ENCODE results near the gene TICRR.

TICRR gene

GRCh38 chr15:89566181-89566580 is 9.1 kb upstream of the TICRR start:
- H3K27ac ChIP-seq (replicated peaks): no peak overlapping the region
- no peak overlapping the region for H3K4me3 ChIP-seq (replicated peaks; ENCODE audit: insufficient read depth, low read length)
- TF ChIP-seq POLR2AphosphoS5 (IDR thresholded peaks at IDR 0.05; ENCODE audit: low read depth) (no peak), SPI1 (IDR thresholded peaks at IDR 0.05; ENCODE audit: borderline replicate concordance, low read depth) (no peak), GABPA (IDR thresholded peaks at IDR 0.05; ENCODE audit: low read depth) (no peak)
- TF ChIP-seq, protein P1, sequence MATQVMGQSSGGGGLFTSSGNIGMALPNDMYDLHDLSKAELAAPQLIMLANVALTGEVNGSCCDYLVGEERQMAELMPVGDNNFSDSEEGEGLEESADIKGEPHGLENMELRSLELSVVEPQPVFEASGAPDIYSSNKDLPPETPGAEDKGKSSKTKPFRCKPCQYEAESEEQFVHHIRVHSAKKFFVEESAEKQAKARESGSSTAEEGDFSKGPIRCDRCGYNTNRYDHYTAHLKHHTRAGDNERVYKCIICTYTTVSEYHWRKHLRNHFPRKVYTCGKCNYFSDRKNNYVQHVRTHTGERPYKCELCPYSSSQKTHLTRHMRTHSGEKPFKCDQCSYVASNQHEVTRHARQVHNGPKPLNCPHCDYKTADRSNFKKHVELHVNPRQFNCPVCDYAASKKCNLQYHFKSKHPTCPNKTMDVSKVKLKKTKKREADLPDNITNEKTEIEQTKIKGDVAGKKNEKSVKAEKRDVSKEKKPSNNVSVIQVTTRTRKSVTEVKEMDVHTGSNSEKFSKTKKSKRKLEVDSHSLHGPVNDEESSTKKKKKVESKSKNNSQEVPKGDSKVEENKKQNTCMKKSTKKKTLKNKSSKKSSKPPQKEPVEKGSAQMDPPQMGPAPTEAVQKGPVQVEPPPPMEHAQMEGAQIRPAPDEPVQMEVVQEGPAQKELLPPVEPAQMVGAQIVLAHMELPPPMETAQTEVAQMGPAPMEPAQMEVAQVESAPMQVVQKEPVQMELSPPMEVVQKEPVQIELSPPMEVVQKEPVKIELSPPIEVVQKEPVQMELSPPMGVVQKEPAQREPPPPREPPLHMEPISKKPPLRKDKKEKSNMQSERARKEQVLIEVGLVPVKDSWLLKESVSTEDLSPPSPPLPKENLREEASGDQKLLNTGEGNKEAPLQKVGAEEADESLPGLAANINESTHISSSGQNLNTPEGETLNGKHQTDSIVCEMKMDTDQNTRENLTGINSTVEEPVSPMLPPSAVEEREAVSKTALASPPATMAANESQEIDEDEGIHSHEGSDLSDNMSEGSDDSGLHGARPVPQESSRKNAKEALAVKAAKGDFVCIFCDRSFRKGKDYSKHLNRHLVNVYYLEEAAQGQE (IDR thresholded peaks at IDR 0.05; ENCODE audit: insufficient replicate concordance, low read depth): no peak
- TF ChIP-seq, protein P2, sequence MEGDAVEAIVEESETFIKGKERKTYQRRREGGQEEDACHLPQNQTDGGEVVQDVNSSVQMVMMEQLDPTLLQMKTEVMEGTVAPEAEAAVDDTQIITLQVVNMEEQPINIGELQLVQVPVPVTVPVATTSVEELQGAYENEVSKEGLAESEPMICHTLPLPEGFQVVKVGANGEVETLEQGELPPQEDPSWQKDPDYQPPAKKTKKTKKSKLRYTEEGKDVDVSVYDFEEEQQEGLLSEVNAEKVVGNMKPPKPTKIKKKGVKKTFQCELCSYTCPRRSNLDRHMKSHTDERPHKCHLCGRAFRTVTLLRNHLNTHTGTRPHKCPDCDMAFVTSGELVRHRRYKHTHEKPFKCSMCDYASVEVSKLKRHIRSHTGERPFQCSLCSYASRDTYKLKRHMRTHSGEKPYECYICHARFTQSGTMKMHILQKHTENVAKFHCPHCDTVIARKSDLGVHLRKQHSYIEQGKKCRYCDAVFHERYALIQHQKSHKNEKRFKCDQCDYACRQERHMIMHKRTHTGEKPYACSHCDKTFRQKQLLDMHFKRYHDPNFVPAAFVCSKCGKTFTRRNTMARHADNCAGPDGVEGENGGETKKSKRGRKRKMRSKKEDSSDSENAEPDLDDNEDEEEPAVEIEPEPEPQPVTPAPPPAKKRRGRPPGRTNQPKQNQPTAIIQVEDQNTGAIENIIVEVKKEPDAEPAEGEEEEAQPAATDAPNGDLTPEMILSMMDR (IDR thresholded peaks at IDR 0.05; ENCODE audit: insufficient read depth, low read length): no peak
- DNase-seq (ENCODE audit: low read depth in 1 of 2, low spot score in 1 of 2): no peak
- H3K27me3 ChIP-seq (ENCODE audit: insufficient read depth, poor library complexity, severe bottlenecking): no peaks in the 10 kb centered on the region

DNA sequence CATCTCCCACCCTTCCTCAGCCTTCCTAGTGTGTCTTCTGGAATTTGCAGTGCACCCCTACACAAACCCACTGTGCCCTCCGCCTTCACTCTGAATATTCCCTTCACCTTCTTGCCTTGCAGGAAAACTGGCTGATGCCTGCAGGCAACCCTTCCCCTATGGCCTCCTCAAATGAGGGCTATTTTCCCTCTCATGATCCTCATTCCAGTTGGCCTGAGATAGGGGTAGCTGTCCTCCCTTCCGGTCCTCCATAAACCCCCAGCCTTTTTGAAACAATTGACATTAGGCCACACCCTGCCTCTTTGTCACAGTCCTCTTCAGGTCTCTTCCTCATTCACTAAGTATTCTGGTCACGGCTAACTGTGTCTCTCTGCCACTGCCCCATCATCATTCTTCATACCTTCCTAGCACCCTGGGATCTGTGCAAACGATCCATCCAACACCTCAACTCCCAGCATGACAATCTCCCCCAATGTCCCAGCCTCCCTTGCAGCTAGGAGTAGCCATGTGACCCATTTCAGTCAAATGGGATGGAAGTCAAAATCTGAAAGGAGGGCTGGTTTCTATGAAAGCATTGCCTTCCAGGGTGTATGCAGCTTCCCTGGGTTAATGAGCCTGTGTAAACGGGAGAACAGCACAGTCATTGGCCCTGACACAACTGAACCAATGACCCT is 8.5 kb upstream of the TICRR start:
- H3K4me3 ChIP-seq (replicated peaks; ENCODE audit: insufficient read depth, low read length): no peak overlapping the region
- TF ChIP-seq GABPA (IDR thresholded peaks at IDR 0.05; ENCODE audit: low read depth) (no peak), POLR2AphosphoS5 (IDR thresholded peaks at IDR 0.05; ENCODE audit: low read depth) (no peak), SPI1 (IDR thresholded peaks at IDR 0.05; ENCODE audit: borderline replicate concordance, low read depth) (no peak)
- TF ChIP-seq, protein P1 (IDR thresholded peaks at IDR 0.05; ENCODE audit: insufficient replicate concordance, low read depth): no peak
- TF ChIP-seq, protein P2 (IDR thresholded peaks at IDR 0.05; ENCODE audit: insufficient read depth, low read length): no peak
- H3K27me3 ChIP-seq (ENCODE audit: insufficient read depth, poor library complexity, severe bottlenecking): no peaks in the 10 kb centered on the region
- no peak overlapping the region for H3K27ac ChIP-seq (replicated peaks)
- no peak for DNase-seq (ENCODE audit: low read depth in 1 of 2, low spot score in 1 of 2)

GRCh38 chr15:89569090-89569745 is 6.1 kb upstream of the TICRR start:
- Histone ChIP-seq H3K4me3 (replicated peaks; ENCODE audit: insufficient read depth, low read length) (no peak overlapping the region), H3K27ac (replicated peaks) (no peak overlapping the region), H3K27me3 (ENCODE audit: insufficient read depth, poor library complexity, severe bottlenecking) (no peaks in the 10 kb centered on the region)
- DNase-seq (ENCODE audit: low read depth in 1 of 2, low spot score in 1 of 2): no peak
- TF ChIP-seq SPI1 (IDR thresholded peaks at IDR 0.05; ENCODE audit: borderline replicate concordance, low read depth): no peak
- TF ChIP-seq, protein P1 (IDR thresholded peaks at IDR 0.05; ENCODE audit: insufficient replicate concordance, low read depth): no peak
- no peak for TF ChIP-seq POLR2AphosphoS5 (IDR thresholded peaks at IDR 0.05; ENCODE audit: low read depth)
- no peak for TF ChIP-seq GABPA (IDR thresholded peaks at IDR 0.05; ENCODE audit: low read depth)
- TF ChIP-seq, protein P2 (IDR thresholded peaks at IDR 0.05; ENCODE audit: insufficient read depth, low read length): no peak
